IPS-18c (cell line): ENCODE data around the gene ATP2B2.
"Not testable (repeated sequence)": the region's sequence is repeated elsewhere in the genome, so short reads cannot be mapped to it uniquely, and the experiment has no call there.

Experiments used
- H3K4me3 ChIP-seq: 2 replicates; pipeline ENCODE4 v1.7.0; 2013; ENCODE audit warnings: low read depth, mild to moderate bottlenecking, low read length, moderate library complexity; ENCODE audit not compliant: insufficient read depth
- H3K9me3 ChIP-seq: one replicate; pipeline ENCODE4 v1.6.1; 2013; ENCODE audit warnings: mild to moderate bottlenecking, low read length, moderate library complexity; ENCODE audit not compliant: control insufficient read depth, insufficient read depth

Gene ATP2B2

GRCh38 chr3:10505050-10505790 is at the start of gene ATP2B2:
Gene ATP2B2 (minus strand): TSS chr3:10505586. CDS start chr3:10449543, 56,043 bp downstream.
- Histone ChIP-seq H3K9me3 (no peaks in the 10 kb centered on the region), H3K4me3 (peak within 1 kb of the TSS; percentile 36)

DNA sequence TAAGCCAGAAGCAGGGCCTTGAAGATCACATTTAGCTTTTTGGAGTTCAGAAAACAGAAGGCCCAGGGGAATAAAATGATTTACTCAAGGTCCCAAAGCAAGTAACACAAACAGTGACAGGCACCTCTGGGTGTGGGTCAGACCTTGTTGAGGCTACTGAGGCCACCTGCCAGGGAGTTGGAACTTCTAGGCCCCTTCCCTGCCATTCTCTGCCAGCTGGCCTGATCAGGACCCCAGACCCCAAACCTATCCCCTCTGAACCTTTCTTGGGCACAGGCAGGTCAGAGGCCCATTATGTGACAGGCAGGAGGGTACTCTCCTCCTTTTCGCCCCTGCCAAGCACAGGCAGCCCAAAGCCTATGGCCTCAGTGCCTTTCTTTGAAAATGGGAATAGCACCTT is 49.4 kb upstream of the ATP2B2 start:
- Histone ChIP-seq H3K9me3 (no peaks in the 10 kb centered on the region), H3K4me3 (no peak overlapping the region)

DNA sequence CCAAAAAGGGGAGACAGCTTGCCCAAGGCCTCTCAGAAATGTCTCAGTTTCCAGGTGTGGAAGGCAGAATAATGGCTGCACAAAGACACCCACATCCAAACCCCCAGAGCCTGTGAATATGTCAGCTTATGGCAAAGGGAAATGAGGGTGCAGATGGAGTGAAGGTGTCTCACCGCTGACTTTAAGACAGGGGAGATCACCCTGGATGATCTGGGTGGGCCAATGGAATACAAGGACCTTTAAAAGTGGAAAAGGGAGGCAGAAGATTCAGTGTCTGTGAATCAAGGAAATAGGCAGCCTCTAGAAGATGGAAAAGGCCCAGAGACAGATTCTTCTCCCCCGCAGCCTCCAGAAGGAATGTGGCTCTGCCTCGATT is 48.8 kb upstream of the ATP2B2 start:
- Histone ChIP-seq H3K4me3 (no peak overlapping the region), H3K9me3 (no peaks in the 10 kb centered on the region)

- Histone ChIP-seq H3K9me3 (no peaks in the 10 kb centered on the region), H3K4me3 (no peak overlapping the region)
Measured at GRCh38 chr3:10553591-10554235, 48.3 kb upstream of the ATP2B2 start.

- H3K4me3 ChIP-seq, result no peak overlapping the region
- no peaks in the 10 kb centered on the region for H3K9me3 ChIP-seq
Measured at GRCh38 chr3:10552631-10552943, 47.2 kb upstream of the ATP2B2 start.

GRCh38 chr3:10551821-10552630 is 46.6 kb upstream of the ATP2B2 start:
- no peaks in the 10 kb centered on the region for H3K9me3 ChIP-seq

DNA sequence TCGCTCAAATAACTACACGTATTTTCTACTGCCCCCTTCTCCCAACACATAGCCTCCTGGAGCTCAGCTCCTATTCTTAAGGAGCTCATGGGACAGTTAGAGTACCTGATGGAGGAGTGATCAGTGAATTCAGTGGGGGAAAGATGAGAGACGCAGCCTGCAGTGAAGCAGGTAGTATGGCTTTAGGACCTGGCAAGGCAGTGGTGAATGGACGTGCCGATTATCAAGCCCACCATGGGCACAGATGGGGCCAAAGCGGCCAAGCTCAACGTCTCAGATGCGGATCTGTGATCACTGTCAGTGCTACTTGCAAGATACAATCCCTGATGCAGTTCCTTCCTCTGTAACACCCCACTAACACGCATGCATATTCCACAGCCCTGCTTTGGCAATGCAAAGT is 45.8 kb upstream of the ATP2B2 start:
- H3K9me3 ChIP-seq, result no peaks in the 10 kb centered on the region
- H3K4me3 ChIP-seq, result no peak overlapping the region

More at GRCh38 chr3:10551821-10552630, 46.6 kb upstream of the ATP2B2 start:
- H3K4me3 ChIP-seq, result no peak overlapping the region

DNA sequence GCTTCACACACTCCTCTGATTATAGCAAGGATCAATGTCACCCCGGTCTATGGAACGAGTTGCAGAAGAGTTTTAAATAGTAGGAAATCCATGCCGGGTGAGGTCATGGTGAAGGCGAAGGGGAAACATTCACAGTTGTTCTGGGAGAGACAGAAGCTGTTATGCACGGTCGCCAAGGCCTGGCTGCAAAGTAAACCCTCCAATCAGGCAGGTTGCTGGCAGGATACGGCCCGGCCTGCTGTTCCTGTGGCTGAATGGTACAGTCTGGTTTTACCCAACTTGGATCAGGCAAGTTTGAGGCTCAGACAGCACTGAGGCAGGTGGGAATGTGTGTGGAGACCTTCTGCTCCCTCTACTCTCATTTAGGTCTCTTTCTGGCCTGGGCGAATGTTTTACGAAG is 45.3 kb upstream of the ATP2B2 start:
- H3K4me3 ChIP-seq, result no peak overlapping the region
- H3K9me3 ChIP-seq, result no peaks in the 10 kb centered on the region

GRCh38 chr3:10549617-10550230 is 44.3 kb upstream of the ATP2B2 start:
- Histone ChIP-seq H3K9me3 (no peaks in the 10 kb centered on the region), H3K4me3 (no peak overlapping the region)

- Histone ChIP-seq H3K4me3 (no peak overlapping the region), H3K9me3 (no peaks in the 10 kb centered on the region)
Measured at GRCh38 chr3:10548992-10549391, 43.6 kb upstream of the ATP2B2 start.

DNA sequence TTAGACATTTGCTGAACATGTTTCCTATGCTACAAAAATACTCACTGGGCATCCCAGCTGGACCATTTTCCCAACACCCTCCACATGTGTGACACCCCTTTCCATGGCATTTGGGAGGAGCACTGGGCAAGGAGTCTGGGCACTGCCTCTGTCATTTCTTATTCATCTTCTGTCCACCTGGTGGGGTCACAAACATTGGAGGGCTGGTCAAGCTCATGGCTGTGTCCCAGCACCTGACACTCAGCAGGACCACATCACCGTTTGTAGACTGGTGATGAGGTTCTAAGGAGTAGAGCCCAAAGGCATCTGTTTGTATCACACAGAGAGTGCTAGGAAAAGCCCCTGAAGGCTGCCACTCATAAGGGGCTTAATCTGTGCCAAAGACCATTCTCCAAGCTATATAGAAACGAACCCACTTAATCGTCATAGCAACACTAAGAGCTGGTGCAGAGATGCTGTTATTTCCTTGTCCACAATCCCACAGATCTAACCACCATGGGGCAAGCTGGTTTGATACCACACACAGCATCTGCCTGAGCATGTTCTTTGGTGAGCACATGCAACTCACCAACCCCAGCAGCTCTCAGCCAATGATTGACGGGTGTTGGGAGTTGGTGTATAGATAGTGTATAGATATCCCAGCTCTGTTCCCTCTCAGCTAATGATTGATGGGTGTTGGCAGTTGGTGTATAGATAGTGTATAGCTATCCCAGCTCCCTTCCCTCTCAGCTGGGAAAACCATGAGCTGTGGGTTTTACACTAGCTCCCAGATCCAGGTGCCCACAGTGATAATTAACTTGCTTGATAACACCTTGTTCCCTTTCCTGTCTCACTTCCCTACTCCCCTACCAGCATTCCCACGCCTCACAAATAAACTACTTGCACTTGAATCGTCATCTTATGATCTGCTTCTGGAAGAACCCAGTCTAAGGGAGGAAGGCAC is 42.7 kb upstream of the ATP2B2 start:
- peaks cover under 1% of the 10 kb centered on the region for H3K9me3 ChIP-seq
- H3K4me3 ChIP-seq, result no peak overlapping the region

DNA sequence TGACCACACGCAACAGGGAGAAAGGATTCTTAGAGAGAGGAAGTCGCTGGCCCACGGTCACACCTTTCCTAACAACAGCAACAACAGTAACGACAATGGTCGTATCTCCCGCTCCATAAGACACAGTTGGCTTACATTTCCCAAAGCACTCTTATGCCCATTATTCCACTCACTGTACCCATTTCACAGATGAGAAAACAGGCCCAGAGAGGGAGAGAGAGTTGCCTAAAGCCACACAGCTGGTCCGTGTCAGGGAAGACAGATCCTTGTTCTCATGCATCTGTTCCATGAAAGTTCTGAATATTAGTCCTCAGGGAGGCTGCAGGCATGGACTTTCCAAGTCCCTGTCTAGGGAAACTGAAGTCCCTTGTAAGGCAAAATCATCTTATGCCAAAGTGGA is 42.0 kb upstream of the ATP2B2 start:
- Histone ChIP-seq H3K9me3 (peaks cover 4% of the 10 kb centered on the region), H3K4me3 (no peak overlapping the region)

- H3K4me3 ChIP-seq, result no peak overlapping the region
Measured at GRCh38 chr3:10546820-10547263, 41.5 kb upstream of the ATP2B2 start.

DNA sequence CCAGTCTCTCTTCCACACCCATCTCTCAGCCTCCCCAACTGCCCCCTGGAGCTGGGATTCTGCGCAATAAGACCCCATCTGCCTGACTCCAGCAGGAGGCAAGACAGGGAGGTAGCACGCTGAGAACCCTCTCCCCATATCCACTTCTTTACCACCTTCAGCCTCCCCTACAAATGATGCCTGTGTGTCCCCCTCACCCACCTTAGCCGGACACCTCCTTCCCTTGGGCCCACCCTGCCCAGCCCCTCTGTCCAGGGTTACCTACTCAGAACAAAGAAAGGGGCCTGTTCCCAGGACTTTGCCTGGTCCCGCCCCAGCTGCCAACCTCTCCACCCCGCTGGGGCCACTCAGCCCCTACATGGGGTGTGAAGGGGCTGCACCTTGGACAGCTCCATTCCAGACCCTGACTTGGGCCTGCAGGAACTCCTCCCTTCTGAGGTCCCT is 40.8 kb upstream of the ATP2B2 start:
- peaks cover 4% of the 10 kb centered on the region for H3K9me3 ChIP-seq
- no peak overlapping the region for H3K4me3 ChIP-seq

More at GRCh38 chr3:10546820-10547263, 41.5 kb upstream of the ATP2B2 start:
- peaks cover 4% of the 10 kb centered on the region for H3K9me3 ChIP-seq

DNA sequence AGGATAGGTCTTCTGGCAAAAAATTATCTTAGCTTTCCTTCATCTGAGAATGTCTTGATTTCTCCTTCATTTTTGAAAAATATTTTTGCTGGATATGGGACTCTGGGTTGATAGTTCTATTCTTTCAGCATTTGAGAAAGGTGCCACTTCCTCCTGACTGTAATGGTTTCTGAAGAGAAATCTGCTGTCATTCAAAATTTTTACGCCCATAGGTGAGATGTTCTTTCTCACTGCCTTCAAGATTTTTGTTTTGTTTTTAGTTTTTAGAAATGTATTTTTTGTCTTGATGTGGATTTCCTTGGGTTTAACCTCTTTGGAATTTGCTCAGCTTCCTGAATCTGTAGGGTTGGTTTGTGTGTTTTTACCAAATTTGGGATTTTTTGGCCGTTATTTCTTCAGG is 37.1 kb upstream of the ATP2B2 start:
- no peak overlapping the region for H3K4me3 ChIP-seq

GRCh38 chr3:10540347-10540746 is 35.0 kb upstream of the ATP2B2 start:
- H3K4me3 ChIP-seq, result not testable (repeated sequence)

More for the DNA sequence above, 37.1 kb upstream of the ATP2B2 start:
- peaks cover 4% of the 10 kb centered on the region for H3K9me3 ChIP-seq

More at GRCh38 chr3:10540347-10540746, 35.0 kb upstream of the ATP2B2 start:
- not testable (repeated sequence) for H3K9me3 ChIP-seq
